Keratinocyte (primary cell): ENCODE measurements around the gene SIGLEC8.

ENCODE experiments used
- CTCF ChIP-seq, 3 experiments: IDR thresholded peaks in 1 of 3; conservative IDR thresholded peaks in 1 of 3; optimal IDR thresholded peaks in 1 of 3; 2 replicates in 2 of 3; 3 replicates in 1 of 3; pipeline versions ENCODE3 to v1.5.1; 2011; ENCODE audit warnings: low read length in 3 of 3, mild to moderate bottlenecking in 3 of 3, moderate library complexity in 2 of 3, control low read depth in 1 of 3, inconsistent platforms in 1 of 3; ENCODE audit not compliant: insufficient read depth in 2 of 3; ENCODE audit errors: extremely low read depth in 1 of 3
- EZH2 ChIP-seq: IDR thresholded peaks from one replicate; pipeline ENCODE4 v1.6.1; 2012; ENCODE audit warnings: inconsistent platforms, mild to moderate bottlenecking, low read length, moderate library complexity

GRCh38 chr19:51410950-51411748 lies 47.1 kb downstream of the SIGLEC8 start:
- TF ChIP-seq CTCF (optimal IDR thresholded peaks at IDR 0.05 in 1 of 3, IDR thresholded peaks at IDR 0.05 in 1 of 3, conservative IDR thresholded peaks at IDR 0.05 in 1 of 3; ENCODE audit: extremely low read depth in 1 of 3, insufficient read depth in 2 of 3, low read length in 3 of 3) (no peak), EZH2 (no peak)
